ENCODE results near the gene USP10.

USP10 gene

DNA sequence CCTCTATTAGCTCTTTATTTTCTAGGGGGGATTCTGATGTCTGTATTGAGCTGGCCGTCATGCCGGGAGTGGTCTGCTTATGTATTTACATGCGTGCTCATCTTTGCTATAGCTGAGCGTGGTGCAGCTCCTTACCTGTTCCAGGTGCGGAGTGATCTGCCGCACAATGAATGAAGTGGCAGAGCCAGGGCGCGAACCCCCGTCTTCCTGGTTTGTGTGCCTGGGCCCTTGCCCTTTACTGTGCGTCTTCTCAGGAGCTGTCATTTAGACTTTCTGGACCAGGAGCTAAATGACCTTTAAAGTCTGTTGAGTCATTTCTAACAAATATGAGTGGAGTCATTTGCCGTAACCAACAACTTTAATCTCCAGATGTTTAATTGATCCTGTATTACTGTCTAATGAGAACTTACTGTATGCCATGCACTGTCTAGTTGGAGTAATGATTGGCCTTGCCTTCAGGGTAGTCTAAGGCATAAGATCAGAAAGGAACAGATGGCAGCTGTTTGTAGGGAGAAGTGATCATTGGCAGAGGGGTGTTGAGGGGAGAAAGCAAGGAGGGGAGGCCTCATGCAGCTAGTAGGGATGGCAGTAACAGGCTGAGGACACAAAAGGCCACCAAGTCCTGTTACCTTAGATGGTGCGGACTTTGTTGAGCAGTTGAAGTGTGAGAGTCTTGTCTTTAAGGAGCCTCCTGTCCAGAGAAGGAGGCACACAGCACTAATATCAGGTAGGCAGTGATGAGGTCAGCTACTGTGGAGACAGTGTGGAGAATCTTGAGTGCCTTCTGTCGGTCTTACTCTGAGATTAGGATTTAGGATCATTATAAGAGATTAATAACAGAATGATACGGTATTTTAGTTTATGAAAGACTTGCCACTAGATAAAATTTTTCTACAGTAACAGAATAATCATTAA lies 53.9 kb downstream of the USP10 start:
- FAIRE-seq, result no peak

DNA sequence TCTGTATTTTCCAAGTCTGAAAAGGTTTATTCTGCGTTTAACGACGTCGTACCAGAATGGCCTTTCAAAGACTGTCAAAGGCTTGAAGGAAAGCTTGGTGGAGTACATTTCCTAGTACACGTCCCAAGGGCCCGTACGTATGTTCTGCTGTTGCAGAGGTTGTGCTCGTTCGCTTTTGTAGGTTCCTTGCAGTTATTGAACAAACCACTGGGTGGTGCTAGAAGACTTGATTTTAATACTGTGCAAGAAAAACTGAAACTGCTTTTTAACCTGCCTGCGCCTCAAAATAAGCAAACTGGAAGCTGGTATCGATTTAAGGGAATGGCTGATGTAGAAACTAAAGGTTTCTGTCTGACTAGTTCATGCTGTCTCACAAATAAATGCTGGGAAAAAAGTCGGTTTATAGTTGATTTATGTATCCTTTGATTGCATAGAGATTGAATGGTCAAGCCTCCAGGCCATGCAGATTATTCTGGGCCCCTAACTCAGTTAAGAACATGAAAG lies 54.6 kb downstream of the USP10 start:
- FAIRE-seq, result peak; percentile 95

DNA sequence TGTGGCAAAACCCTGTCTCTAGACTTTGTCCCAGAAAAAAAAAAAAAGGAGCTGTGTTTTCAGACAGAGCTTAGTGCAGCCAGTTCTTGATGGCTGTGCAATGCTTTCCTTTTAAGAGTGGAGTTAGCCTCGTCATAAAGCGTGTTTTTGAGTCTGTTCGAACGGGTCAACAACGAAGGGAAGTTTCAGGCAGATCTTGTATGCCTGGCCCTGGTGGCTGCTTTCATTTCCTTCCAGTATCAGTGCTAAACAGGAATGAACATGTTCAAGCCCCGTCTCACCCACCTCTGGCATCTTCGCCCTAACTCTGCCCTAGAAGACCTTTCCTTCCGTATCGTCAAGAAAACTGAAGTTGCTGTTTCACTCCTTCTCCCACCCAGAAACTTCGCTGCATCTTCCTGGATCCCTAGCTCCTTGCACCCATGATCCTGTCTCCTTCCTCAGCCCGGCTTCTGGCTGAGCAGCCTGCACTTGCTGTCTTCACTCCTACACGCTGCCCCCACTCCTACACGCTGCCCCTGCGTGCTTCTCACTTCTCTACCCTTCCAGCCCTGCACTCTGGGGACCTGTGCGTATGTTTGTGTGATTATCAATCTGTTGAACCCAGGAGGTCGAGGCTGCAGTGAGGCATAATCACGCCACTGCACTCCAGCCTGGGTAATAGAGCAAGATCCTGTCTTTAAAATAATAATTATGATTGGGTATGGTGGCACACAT lies 55.3 kb downstream of the USP10 start:
- no peak for FAIRE-seq

DNA sequence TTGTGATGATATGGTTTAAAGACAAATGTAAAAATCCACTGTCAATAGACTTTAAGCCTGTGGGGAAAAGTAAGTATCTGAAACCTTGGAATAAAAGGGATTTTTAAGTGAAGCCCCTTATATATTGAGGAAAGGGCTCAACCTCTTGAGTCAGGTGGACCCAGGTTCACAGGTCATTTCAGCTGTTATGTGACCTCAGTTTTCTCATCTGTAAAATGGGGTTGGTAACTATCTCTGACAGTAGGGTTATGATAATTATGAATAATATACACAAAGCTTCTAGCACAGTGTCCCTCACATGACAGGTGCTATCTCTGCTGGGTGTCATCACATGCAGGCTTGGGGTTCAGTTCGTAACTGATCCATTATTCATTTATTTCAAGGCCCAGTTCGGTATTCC lies 57.0 kb downstream of the USP10 start:
- no peak for FAIRE-seq

DNA sequence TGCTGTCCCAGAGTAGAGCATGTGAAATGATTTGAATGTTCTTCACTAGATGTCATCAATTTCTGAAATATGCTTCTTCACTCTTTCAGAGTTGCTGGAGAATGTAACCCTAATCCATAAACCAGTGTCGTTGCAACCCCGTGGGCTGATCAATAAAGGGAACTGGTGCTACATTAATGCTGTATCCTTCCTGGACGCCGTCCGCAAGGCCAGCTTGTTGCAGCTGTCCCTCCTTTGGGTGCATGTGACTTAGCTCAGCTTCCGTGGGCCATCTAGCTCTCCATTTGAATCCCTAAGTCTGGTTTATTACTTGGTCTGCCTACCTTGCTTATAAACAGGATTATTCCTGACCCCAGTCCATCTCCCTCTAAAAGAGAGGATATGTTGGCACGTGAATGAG lies 58.8 kb downstream of the USP10 start:
- no peak for FAIRE-seq

DNA sequence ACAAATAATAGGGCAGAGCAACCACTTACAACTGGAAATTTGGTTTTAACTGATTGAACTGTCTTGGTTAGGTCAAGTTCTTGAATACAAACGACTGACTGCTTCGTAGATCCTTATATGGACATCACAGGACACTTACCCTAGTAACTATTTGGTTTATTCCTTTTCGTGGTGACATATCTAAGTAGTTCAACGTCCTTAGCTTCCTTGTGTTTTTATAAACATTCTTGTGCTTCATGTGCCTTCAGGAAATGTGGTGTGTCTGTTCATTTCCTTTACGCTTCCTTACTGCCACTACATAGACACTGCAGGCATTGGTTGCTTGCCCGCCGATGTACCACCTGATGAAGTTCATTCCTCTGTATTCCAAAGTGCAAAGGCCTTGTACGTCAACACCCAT lies 59.3 kb downstream of the USP10 start:
- no peak for FAIRE-seq

DNA sequence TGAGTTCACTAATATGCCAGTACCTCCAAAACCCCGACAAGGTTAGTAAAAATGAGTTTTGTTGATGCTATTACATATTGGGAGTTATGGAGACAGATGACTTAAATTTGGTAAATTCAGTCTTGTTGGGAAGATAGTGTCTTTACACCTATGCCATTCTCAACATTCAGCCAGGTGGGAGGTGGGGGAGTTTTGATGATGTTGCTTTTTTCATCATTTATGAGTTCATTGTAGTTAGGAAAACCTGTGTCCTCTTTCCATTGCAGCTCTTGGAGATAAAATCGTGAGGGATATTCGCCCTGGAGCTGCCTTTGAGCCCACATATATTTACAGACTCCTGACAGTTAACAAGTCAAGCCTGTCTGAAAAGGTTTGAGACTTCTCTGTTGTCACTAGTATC lies 60.1 kb downstream of the USP10 start:
- no peak for FAIRE-seq

DNA sequence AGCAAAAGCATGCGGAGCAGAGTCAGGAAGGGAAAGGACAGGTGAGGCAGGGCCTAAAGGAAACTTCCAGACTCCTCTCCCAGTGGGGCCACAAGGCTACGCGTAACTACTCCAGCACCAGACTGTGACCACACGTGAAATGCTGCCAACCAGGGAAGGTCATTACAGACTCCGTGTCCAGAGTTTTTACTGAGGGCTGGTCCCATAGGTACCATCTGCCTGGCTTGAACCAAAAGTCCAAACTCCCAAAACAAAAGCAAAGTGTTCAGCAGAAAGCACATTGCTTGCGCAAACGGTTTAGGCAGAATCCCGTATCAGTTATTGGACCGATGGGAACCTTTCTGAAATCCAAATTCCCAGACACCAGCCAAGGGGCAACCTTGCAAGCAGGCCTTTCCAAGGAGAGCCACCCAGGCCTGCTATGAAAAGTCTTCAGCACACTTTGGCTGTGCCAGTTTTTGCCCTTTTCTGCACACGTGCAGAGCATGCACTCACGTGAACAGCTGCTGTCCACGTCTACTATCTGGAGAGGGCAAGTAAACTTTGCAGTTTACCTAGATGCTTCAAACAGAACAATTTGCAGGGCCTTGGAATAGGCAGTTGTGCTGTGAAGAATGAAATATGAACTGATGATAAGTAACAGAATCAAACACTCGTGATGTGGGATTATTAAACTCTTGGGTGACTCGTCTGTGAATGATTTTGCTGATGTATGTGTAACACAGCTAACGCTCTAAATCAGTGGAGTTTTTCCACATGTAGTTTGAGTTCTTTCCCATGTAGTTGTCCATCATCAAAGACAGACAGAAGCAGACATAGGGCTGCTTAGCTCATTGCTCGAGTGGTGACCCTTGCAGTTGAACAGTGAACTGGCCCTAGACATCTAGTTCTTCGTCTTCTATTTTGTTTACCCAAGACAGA lies 61.9 kb downstream of the USP10 start:
- no peak for FAIRE-seq

DNA sequence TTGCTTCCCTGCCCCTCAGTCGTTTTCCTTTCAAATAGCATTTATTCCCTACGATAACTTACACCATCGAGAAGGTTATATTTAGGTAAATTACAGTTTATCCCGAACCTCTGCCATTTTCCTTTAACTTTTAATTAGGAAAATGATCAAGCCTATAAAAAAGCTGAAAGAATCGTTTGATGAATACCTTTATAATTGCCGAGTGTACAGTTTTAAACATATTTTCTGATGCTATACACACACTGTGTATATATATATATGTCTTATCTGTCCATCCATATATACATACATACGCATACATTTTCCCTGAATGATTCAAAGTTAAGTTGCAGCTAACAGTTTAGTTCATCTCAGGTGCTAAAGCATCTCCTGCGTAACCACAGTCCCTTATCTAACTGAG lies 63.4 kb downstream of the USP10 start:
- FAIRE-seq, result no peak

DNA sequence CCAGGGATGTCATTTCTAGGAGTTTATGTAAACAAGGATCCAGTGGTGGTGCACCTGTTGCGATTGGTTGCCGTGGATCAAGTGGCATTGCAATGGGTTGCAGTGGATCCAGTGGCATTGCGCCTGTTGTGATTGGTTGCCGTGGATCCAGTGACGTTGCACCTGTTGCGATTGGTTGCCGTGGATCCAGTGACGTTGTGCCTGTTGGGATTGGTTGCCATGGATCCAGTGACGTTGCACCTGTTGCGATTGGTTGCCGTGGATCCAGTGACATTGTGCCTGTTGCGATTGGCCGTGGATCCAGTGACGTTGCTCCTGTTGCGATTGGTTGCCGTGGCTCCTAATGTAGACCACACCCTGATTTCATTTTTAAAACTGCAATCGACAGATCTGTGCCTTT lies 63.8 kb downstream of the USP10 start:
- FAIRE-seq, result no peak

DNA sequence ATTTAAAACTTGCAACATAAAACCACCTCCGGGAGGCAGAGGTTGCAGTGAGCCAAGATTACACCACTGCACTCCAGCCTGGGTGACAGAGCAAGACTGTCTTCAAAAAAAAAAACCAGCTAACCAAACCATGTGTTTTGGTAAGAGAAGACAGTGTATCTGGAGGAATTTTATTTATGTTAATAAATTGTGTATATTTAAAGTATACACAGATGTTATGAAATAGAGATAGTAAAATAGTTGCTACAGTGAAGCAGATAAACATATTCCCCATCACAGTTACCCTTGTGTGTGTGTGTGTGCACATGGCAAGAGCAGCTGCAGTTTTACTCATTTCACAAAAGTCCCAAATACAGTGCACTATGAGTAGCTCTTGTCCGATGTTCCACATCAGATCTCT lies 65.2 kb downstream of the USP10 start:
- FAIRE-seq, result no peak

DNA sequence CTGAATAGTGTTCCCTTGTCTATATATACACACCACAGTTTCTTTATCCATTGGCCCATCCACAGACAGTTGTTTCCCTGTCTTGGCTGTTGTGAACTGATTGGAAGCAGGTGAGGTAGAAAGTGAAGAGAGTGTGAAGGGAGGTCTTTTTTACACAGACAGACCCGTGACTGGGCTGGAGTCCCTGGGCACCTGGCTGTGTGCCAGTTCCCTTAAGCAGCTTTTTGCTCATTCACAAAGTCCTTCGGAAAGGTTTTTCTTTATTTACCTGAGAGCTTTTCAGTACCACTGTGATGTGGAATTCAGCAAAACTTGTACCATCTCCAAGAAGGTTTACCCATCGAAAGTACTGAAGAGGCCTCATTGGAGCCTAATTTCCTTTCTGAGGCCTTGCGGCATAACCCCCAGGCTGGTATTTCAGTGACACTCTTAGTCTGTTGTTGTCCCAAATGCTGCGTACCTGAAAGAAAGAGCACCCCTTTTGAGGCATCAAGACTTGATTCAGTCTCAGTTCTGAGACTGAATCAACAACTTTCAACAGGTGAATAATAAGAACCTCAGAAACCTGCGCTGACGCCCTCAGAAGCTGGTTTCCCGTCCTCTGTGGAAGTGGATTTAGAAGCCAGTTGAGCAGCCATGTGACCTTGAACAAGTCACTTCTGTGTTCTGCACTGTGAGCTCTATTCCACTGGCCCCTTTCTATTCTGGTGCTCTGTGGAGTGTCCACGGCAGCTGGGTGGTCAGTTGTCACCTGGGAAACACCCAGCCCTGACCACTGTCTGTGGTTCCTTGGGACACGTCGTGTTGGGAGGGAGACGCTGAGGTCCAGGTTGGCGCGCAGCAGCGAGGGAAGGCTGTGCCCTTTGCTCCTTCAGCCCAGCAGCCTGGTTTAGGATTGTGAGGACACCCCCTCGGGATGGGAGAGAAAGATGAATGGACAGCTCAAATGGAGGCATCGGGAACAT lies 66.1 kb downstream of the USP10 start:
- FAIRE-seq, result no peak

DNA sequence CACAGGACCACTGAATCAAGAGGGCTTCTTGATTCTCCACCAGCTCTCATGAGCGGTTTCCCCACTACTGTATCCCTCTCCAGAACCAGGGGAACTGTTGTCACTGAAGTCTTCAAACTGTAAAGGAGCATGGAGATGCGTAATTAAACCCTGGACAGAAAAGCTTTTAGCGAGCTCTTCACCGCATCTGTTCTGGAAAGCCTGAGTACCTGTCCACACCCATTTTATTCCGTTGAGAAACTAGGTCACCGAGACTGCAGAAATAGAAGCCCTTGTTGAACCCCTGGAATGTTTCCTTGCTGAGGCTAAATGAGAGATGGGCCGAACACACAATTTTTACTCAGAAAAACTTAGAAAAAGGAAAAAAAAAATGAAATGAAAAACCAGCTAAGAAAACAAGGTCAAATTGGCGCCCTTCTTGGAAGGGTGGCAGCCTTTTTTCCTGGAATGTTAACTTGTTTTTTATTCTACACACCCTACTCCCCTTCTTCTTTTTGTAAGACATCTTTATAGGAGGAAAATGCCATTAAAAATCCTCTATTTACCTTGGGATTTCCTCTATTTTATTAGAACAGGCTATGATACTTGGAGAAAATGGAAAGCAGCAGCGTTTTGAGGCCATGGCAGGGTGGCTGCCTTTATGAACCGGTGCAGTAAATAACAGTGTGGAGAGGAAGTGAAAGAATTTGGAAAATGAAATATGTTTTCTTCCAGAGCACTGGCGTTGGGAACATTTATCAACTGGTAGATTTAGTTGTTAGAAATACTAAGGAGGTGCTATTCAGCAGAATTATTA lies 67.4 kb downstream of the USP10 start:
- no peak for FAIRE-seq

DNA sequence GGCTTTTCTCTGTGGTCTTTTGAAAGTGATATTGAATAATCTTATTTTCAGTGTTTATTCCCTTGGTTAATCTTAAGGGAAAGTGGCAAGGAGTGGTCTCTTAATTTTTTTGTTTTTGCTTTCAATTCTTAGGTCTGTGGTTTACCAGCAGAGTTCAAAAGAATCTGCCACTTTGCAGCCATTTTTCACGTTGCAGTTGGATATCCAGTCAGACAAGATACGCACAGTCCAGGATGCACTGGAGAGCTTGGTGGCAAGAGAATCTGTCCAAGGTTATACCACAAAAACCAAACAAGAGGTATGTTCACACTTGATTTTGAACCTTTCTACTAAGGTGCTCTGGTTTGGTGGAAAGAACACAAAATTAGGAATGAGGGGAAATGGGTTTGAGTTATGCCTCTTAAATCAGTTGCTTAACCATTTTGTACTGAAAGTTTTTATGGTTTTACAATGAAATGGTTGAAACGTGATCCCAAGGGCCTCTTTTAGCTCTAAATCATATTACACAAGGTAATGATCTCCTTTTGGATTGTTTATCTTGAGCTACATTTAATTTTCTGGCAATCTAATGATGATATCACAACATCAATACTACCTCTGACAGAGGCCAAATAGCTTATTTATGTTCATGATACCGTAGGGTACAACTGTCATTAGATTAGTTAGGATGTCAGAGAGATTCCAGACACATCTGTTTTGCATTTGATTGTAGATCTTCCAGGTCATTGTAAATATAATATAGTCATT lies 68.4 kb downstream of the USP10 start:
- FAIRE-seq, result no peak

DNA sequence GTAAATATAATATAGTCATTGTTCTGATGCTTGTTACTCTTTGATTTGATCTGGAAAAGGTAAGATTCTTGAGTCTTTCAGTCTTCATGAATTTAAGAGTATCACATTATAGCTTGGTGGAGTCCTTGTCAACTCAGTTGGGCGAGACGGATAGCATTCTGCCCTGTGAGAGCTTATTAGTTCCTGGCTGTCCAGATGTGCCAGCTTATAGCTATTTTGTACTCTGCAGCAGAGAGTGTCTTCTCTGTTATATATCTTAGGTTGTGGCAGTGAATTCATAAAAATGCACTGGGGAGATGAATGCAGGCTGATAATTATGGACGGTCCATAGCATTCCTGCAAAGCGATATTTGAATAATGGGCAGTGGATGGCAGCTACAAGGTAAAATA lies 69.0 kb downstream of the USP10 start:
- FAIRE-seq, result no peak

DNA sequence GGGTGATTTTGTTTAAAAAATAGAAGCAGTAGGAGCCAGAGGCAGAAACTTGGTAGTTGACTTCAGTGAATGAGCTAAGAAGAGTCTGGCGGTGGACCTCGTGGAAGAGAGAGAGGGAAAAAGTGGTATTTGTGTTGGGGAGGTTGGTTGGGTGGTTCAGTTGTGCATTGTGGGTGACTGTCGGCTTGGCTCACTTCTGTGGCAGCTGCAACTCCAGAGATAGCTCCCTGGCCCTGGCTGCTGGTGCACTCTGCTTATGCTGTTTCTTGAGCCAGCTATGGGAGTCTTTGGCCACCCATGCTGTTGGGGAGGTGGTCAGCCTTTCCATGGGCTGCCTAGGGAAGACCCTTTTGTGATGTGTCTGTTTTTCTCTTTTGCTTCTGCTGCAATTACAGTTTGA lies 69.6 kb downstream of the USP10 start:
- FAIRE-seq, result no peak

DNA sequence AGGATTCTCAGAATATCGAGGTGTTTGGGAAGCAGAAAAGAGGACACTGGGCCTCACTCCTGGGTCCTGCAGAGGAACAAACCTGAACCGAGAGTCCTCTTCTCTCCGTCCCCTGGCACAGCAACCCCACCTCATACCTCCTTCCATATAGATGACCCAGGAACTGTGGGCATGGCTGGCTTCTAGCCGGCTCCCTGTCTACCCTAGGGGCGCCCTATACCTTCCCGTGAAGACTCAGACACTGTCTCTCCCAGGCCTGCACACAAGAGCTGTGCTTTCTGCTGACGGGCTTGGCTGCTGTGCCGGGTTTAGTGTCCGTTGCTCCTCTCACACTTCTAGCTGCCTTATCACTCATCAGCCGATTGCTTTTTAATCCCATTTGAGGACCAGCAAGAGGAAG lies 73.5 kb downstream of the USP10 start:
- FAIRE-seq, result no peak

DNA sequence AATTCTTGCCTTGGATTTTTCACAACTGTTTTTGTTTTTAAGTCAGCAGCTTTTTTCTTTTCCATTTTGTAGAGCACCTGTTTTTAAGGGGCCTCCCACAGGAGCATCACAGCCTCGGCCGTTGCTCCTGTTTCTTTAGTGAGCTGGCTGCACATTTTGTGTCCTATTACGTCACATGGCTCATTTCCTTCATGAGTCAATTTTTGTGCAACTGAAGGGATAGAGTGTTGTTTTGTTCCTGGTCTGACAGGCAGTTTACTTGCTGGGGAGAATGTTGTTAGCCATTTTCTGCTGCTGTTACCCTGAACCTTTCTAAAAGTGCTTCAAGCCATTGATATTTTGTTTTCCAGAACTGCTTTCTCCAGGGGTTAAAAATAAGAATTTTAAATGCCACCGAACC lies 75.0 kb downstream of the USP10 start:
- FAIRE-seq, result no peak

DNA sequence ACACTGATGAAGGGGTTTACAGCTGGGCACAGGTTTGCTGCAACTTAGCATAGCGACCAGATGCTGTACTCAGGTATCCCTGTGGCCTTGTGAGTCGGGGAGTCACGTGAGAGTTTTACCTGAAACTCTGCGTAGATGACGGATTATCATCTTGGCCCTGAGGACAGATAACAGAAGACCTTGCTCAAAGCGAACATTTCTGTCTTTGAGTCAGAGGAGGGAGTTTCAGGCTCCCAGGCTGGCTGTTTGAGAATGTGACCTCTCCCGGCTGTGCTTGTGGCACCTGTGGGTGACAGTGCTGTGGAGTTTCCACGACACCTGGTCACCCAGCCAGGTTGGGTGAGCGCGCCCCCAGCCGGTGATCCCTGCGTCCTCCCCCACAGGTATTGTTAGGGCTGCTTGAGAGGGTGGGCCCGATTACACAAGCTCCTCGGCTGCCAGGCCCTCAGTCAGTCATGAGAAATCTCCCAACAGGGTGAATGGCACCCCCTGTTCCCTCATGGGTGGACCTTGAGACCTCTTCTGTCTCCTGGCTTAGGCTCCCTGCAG lies 75.5 kb downstream of the USP10 start:
- no peak for FAIRE-seq

DNA sequence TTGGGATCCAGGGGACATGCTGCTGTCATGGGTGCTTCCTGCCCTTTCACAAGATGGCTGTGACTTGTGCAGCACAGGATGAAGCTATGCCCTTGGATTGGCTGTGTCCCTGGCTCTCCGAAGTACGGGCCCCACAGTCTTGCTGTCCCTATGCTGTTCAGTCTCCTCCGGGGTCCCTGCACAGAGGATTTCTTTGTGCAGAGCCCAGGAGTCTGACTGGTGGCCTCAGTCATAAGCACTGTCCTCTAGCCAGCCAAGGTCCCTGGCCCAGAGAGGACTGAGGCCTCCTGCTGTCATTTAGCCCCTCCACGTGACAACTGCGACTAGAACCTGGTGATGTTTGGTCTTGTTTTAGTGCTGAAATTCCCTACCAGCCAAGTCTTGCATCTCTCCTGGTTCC lies 77.6 kb downstream of the USP10 start:
- no peak for FAIRE-seq
